ENCODE measurements around the gene CR2.
"Not testable (repeated sequence)": the region's sequence is repeated elsewhere in the genome, so short reads cannot be mapped to it uniquely, and the experiment has no call there.

- TF ChIP-seq EZH2 (IDR thresholded peaks at IDR 0.05; ENCODE audit: low read length, unreplicated experiment); CTCF (conservative IDR thresholded peaks at IDR 0.05; ENCODE audit: low read depth, low read length): not testable (repeated sequence)
Measured at GRCh38 chr1:207525239-207525638, 71.1 kb downstream of the CR2 start.
